ENCODE results near the gene GPR63.

The GPR63 gene

GRCh38 chr6:96760153-96760687 is 77.1 kb downstream of the GPR63 start:
- Mint-ChIP-seq H3K9me3 (no peaks in the 10 kb centered on the region), H3K27ac (no peak overlapping the region), H3K27me3 (ENCODE audit: low read depth) (peaks cover 9% of the 10 kb centered on the region), H3K4me1 (ENCODE audit: low read depth) (no peaks in the 10 kb centered on the region), H3K36me3 (ENCODE audit: low read depth) (no peaks in the 10 kb centered on the region), H3K4me3 (no peak overlapping the region)

GRCh38 chr6:96755096-96755495 is 82.2 kb downstream of the GPR63 start:
- no peak overlapping the region for H3K4me3 Mint-ChIP-seq
- no peaks in the 10 kb centered on the region for H3K9me3 Mint-ChIP-seq
- H3K36me3 Mint-ChIP-seq (ENCODE audit: low read depth), result no peaks in the 10 kb centered on the region
- H3K27me3 Mint-ChIP-seq (ENCODE audit: low read depth), result peaks cover 17% of the 10 kb centered on the region
- H3K4me1 Mint-ChIP-seq (ENCODE audit: low read depth), result no peaks in the 10 kb centered on the region
- no peak overlapping the region for H3K27ac Mint-ChIP-seq

GRCh38 chr6:96749891-96750290 is 87.4 kb downstream of the GPR63 start:
- Mint-ChIP-seq H3K4me1 (ENCODE audit: low read depth) (no peaks in the 10 kb centered on the region), H3K36me3 (ENCODE audit: low read depth) (no peaks in the 10 kb centered on the region), H3K4me3 (no peak overlapping the region), H3K27me3 (ENCODE audit: low read depth) (peaks cover 24% of the 10 kb centered on the region), H3K27ac (no peak overlapping the region), H3K9me3 (no peaks in the 10 kb centered on the region)
